ENCODE results near the gene HJURP. TPM values are rescaled to one million over a fixed set of nuclear protein-coding genes. Genes with fewer than 3 reads are reported as not detected.

Gene HJURP
- total RNA-seq, 6 experiments from 2014 or later, result 0.27 to 2.5 (median 0.89) TPM

DNA sequence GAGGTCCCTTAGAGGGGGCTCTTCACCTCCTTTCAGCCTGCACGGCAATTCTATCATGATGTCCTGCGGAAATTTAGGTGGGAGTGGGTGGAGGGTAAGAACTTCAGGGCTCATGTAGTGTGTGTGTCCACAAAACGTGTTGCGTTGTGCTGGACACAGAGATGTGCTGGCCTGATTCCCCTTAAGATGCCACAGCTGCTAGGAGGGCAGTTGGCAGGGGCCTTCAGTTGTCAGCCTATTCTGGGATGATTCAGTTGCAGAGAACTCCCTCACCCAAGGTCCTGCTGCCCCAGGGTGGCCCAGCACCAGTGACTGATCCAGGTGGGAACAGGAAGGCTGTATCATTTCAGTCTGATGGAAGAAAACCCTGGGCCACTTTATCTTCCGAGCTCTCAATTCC lies 1.0 kb upstream of the HJURP start:
- ATAC-seq, result no peak
- TF ChIP-seq CTCF (IDR thresholded peaks at IDR 0.05) (no peak), POLR2A (IDR thresholded peaks at IDR 0.05) (no peak)
- peaks cover 0 to 4% (median 2%) of the 10 kb centered on the region in 4 donors for H3K4me1 ChIP-seq
- H3K4me3 ChIP-seq, result no peak overlapping the region
- H3K27ac ChIP-seq, result no peak overlapping the region
- H3K36me3 ChIP-seq, result no peaks in the 10 kb centered on the region
- no peak for DNase-seq
- intact Hi-C loops (cut with DNase I), result no loop called here
- 86% methylated on average over 5 of the region's 5 CpGs for WGBS (ENCODE audit: insufficient coverage, low coverage, low lambda C conversion rate, missing lambda C conversion rate)
- no peaks in the 10 kb centered on the region for H3K27me3 ChIP-seq
- H3K9me3 ChIP-seq, result no peaks in the 10 kb centered on the region

DNA sequence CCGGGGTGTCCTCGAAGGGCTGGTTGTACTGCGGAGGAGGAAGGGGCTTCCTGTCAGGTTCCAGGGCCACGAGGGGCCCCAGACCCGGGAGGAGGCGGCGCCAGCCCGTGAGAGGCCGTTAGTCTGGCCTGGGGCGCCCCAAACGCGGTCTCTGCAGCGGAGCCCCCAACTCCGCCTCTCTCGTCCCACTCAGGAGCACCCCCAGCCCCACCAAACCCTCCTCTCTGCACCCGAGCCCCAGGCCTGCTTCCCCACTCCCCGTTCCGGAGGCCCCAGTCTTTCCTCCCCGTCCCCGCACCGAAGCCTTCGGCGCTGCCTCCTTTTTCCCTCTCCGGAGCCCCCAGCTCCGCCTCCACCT lies 473 bp downstream of the HJURP start:
- H3K36me3 ChIP-seq, result no peaks in the 10 kb centered on the region
- intact Hi-C loops (cut with DNase I), result no loop called here
- 0% methylated on average over 12 of the region's 25 CpGs for WGBS (ENCODE audit: insufficient coverage, low coverage, low lambda C conversion rate, missing lambda C conversion rate)
- DNase-seq (no peak), ATAC-seq (no peak)
- H3K27me3 ChIP-seq, result no peaks in the 10 kb centered on the region
- peak overlapping the region; percentile 50 to 78 (median 64) for H3K4me3 ChIP-seq
- peaks cover 0 to 4% (median 2%) of the 10 kb centered on the region in 4 donors for H3K4me1 ChIP-seq
- TF ChIP-seq POLR2A (IDR thresholded peaks at IDR 0.05) (no peak), CTCF (IDR thresholded peaks at IDR 0.05) (no peak)
- no peak overlapping the region for H3K27ac ChIP-seq
- H3K9me3 ChIP-seq, result no peaks in the 10 kb centered on the region

DNA sequence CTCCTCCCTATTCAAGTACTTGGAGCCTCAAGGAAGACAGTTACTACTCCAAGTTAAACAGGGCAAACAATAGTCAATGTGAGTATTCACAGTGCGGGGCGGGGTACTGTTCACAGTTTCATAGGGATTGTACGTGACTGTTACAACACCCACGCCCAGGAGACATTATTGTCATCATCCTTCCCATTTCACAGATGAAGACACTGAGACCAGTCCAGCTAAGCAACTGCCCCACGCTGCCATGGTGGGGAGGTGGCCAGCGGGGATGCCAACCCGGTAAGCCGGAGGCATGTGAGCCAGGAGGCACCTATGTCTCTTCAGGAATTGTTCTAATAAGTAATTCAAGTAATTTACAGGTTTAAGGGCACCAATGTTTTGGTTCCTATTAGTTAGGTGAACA lies 982 bp downstream of the HJURP start:
- Histone ChIP-seq H3K4me1 (peaks cover 0 to 4% (median 2%) of the 10 kb centered on the region in 4 donors), H3K27me3 (no peaks in the 10 kb centered on the region), H3K9me3 (no peaks in the 10 kb centered on the region), H3K27ac (no peak overlapping the region), H3K4me3 (no peak overlapping the region), H3K36me3 (no peaks in the 10 kb centered on the region)
- DNase-seq, result no peak
- intact Hi-C loops (cut with DNase I), result no loop called here
- TF ChIP-seq CTCF (IDR thresholded peaks at IDR 0.05), result no peak
- TF ChIP-seq POLR2A (IDR thresholded peaks at IDR 0.05), result no peak
- WGBS (ENCODE audit: insufficient coverage, low coverage, low lambda C conversion rate, missing lambda C conversion rate), result 52% methylated on average over 5 of the region's 8 CpGs
- no peak for ATAC-seq

DNA sequence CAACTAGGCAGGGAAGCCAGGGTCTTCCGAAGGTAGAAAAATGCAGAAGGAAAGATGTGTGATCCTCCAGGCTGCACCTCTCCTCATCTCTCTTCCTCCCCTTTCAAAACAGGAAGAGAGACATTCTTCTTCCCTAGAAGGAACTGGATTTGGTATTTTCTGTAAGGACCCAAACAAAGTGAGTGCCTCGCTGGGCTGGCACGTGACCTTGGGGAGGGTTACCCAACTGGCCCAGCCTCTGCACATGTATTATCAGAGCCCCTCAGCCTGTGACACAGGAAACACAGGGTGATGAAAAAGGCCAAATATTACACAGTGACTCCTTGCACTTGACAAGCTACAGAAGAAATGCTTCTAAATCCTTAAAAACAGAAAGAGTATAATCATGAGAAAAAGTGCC lies 2.3 kb downstream of the HJURP start:
- no peak for ATAC-seq
- Histone ChIP-seq H3K4me1 (peaks cover 0 to 4% (median 0%) of the 10 kb centered on the region in 4 donors), H3K27ac (no peak overlapping the region), H3K27me3 (no peaks in the 10 kb centered on the region), H3K9me3 (no peaks in the 10 kb centered on the region), H3K4me3 (no peak overlapping the region), H3K36me3 (no peaks in the 10 kb centered on the region)
- WGBS (ENCODE audit: insufficient coverage, low coverage, low lambda C conversion rate, missing lambda C conversion rate), result 38% methylated on average over 3 of the region's 3 CpGs
- intact Hi-C loops (cut with DNase I), result no loop called here
- no peak for DNase-seq
- no peak for TF ChIP-seq POLR2A (IDR thresholded peaks at IDR 0.05)
- no peak for TF ChIP-seq CTCF (IDR thresholded peaks at IDR 0.05)

- DNase-seq, result no peak
- WGBS (ENCODE audit: insufficient coverage, low coverage, low lambda C conversion rate, missing lambda C conversion rate), result 94% methylated on average over 6 of the region's 6 CpGs
- Histone ChIP-seq H3K4me3 (no peak overlapping the region), H3K27me3 (no peaks in the 10 kb centered on the region), H3K4me1 (peaks cover 0 to 4% (median 0%) of the 10 kb centered on the region in 4 donors), H3K27ac (no peak overlapping the region), H3K36me3 (no peaks in the 10 kb centered on the region), H3K9me3 (no peaks in the 10 kb centered on the region)
- intact Hi-C loops (cut with DNase I), result no loop called here
- no peak for TF ChIP-seq POLR2A (IDR thresholded peaks at IDR 0.05)
- no peak for TF ChIP-seq CTCF (IDR thresholded peaks at IDR 0.05)
- no peak for ATAC-seq
Measured at GRCh38 chr2:233851169-233851568, 3.2 kb downstream of the HJURP start.
